Mesenchymal stem cell (in vitro differentiated cells and primary cell): ENCODE data around the gene SIVA1.

ENCODE experiments used
- DNase-seq: peaks from one replicate; pipeline ENCODE4 v3.0.0-alpha.2; 2013
- H2AFZ ChIP-seq: one replicate; pipeline ENCODE4 v1.6.1; 2013; ENCODE audit warnings: low read depth, mild to moderate bottlenecking, control low read depth, inconsistent platforms, low read length, moderate library complexity
- H2AK5ac ChIP-seq: 2 replicates; pipeline ENCODE4 v1.6.1; 2013; ENCODE audit warnings: low read length, moderate library complexity, mild to moderate bottlenecking, inconsistent platforms; ENCODE audit not compliant: severe bottlenecking
- H2BK120ac ChIP-seq: one replicate; pipeline ENCODE4 v1.6.1; 2013; ENCODE audit warnings: low read depth, mild to moderate bottlenecking, inconsistent platforms, low read length, moderate library complexity
- H2BK12ac ChIP-seq, 2 experiments: one replicate each; pipeline ENCODE4 v1.6.1; 2013; ENCODE audit warnings: inconsistent platforms in 2 of 2, low read length in 2 of 2, mild to moderate bottlenecking in 2 of 2, moderate library complexity in 2 of 2, control low read depth in 1 of 2
- H2BK15ac ChIP-seq: one replicate; pipeline ENCODE4 v1.6.1; 2013; ENCODE audit warnings: mild to moderate bottlenecking, low read depth, inconsistent platforms; ENCODE audit not compliant: poor library complexity, severe bottlenecking
- H2BK5ac ChIP-seq: 2 replicates; pipeline ENCODE4 v1.6.1; 2013; ENCODE audit warnings: low read depth, mild to moderate bottlenecking, low read length, control low read depth, inconsistent platforms; ENCODE audit not compliant: poor library complexity, severe bottlenecking
- H3K14ac ChIP-seq, 2 experiments: one replicate each; pipeline ENCODE4 v1.6.1; 2013; ENCODE audit warnings: inconsistent platforms in 2 of 2, low read length in 2 of 2, control low read depth in 1 of 2, mild to moderate bottlenecking in 1 of 2, moderate library complexity in 1 of 2
- H3K18ac ChIP-seq, 2 experiments: one replicate each; pipeline ENCODE4 v1.6.1; 2013; ENCODE audit warnings: inconsistent platforms in 2 of 2, low read length in 2 of 2, control low read depth in 1 of 2, low read depth in 1 of 2, mild to moderate bottlenecking in 1 of 2
- H3K23ac ChIP-seq, 2 experiments: one replicate each; pipeline ENCODE4 v1.6.1; 2013; ENCODE audit warnings: inconsistent platforms in 2 of 2, low read length in 2 of 2, mild to moderate bottlenecking in 2 of 2, moderate library complexity in 2 of 2, control low read depth in 1 of 2
- H3K27ac ChIP-seq: 2 replicates; pipeline ENCODE4 v1.5.1; 2013; ENCODE audit warnings: mild to moderate bottlenecking, moderate library complexity, low read length, control low read depth, inconsistent platforms; ENCODE audit not compliant: poor library complexity, severe bottlenecking
- H3K27me3 ChIP-seq, 2 experiments: 2 replicates each; pipeline versions ENCODE4 v1.6.1 to v1.7.0; 2013; ENCODE audit warnings: low read length in 2 of 2, mild to moderate bottlenecking in 2 of 2, moderate library complexity in 2 of 2, control low read depth in 1 of 2, inconsistent platforms in 1 of 2; ENCODE audit not compliant: control insufficient read depth in 1 of 2, insufficient read depth in 1 of 2
- H3K36me3 ChIP-seq, 2 experiments: 2 replicates each; pipeline versions ENCODE4 v1.6.1 to v1.7.0; 2013; ENCODE audit warnings: low read length in 2 of 2, control low read depth in 1 of 2, inconsistent platforms in 1 of 2, low read depth in 1 of 2, mild to moderate bottlenecking in 1 of 2; ENCODE audit not compliant: insufficient read depth in 2 of 2, control insufficient read depth in 1 of 2
- H3K4ac ChIP-seq, 2 experiments: one replicate each; pipeline ENCODE4 v1.6.1; 2013; ENCODE audit warnings: inconsistent platforms in 2 of 2, low read length in 2 of 2, mild to moderate bottlenecking in 2 of 2, moderate library complexity in 2 of 2, control low read depth in 1 of 2, low read depth in 1 of 2
- H3K4me1 ChIP-seq: 2 replicates; pipeline ENCODE4 v1.6.1; 2013; ENCODE audit warnings: low read depth, low read length, control low read depth; ENCODE audit not compliant: control insufficient read depth, insufficient read depth
- H3K4me2 ChIP-seq: 2 replicates; pipeline ENCODE4 v1.6.1; 2013; ENCODE audit warnings: low read length, mild to moderate bottlenecking, inconsistent platforms; ENCODE audit not compliant: poor library complexity, severe bottlenecking
- H3K4me3 ChIP-seq, 2 experiments: 2 replicates each; pipeline versions ENCODE4 v1.5.1 to v1.7.0; 2013; ENCODE audit warnings: low read length in 2 of 2, mild to moderate bottlenecking in 2 of 2, control low read depth in 1 of 2, low read depth in 1 of 2; ENCODE audit not compliant: insufficient read depth in 1 of 2
- H3K79me1 ChIP-seq: replicated peaks from 2 replicates; pipeline ENCODE4 v1.6.1; 2013; ENCODE audit warnings: mild to moderate bottlenecking, control low read depth, low read length, inconsistent platforms; ENCODE audit not compliant: poor library complexity, severe bottlenecking
- H3K9ac ChIP-seq: 2 replicates; pipeline ENCODE4 v1.7.0; 2013; ENCODE audit warnings: mild to moderate bottlenecking, low read length, moderate library complexity
- H3K9me3 ChIP-seq: 2 replicates; pipeline ENCODE4 v1.7.0; 2013; ENCODE audit warnings: mild to moderate bottlenecking, low read length; ENCODE audit not compliant: control insufficient read depth
- H4K8ac ChIP-seq: one replicate; pipeline ENCODE4 v1.6.1; 2013; ENCODE audit warnings: inconsistent platforms, mild to moderate bottlenecking, low read length, moderate library complexity
- H4K91ac ChIP-seq: one replicate; pipeline ENCODE4 v1.6.1; 2013; ENCODE audit warnings: mild to moderate bottlenecking, low read length, inconsistent platforms
- WGBS: methylation state at CpG from one replicate; pipeline ENCODE4 v1.1.7; 2013; ENCODE audit warnings: mixed read lengths; 5-methylcytosine and 5-hydroxymethylcytosine counted together

Gene SIVA1

DNA sequence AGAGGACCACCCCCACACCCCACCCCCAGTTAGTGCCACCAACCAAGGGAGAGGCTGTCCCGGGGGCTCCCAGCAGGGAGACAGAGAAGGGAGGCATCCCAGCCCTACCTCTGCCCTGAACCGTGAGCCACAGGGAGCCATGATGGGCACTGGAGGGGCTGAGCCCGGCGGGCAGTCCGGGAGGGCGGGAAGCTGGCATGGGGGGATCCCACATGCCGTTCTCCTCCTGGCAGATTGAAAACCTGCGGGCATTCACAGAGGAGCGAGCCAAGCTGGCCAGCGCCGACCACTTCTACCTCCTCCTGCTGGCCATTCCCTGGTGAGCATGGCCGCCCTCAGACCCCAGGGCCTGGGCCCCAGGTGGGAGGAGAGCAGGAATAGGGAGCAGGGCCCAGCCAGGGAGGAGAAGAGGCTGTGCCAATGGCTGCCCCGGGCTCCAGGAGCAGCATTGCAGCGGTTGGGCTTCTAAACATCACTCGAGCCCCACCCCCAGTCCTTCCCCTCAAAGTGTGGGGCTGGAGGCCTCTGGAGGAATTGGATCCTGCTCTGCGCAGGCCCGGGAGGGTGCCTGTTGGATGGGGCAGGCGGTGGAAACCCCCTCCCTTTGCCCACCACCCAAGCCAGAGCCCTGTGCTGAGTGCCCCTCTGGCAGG, 43.4 kb upstream of the SIVA1 start:
- no peak overlapping the region for H3K4me3 ChIP-seq
- peaks cover 42% of the 10 kb centered on the region for H3K4me1 ChIP-seq
- H3K4ac ChIP-seq, result no peak overlapping the region
- H4K8ac ChIP-seq, result peak overlapping the region; percentile 15
- no peak overlapping the region for H2AFZ ChIP-seq
- no peak overlapping the region for H2BK5ac ChIP-seq
- 96% methylated on average over 17 of the region's 18 CpGs for WGBS
- no peaks in the 10 kb centered on the region for H3K9me3 ChIP-seq
- DNase-seq, result no peak
- H3K4me2 ChIP-seq, result no peak overlapping the region
- peak overlapping the region; percentile 44 for H4K91ac ChIP-seq
- no peak overlapping the region for H3K27ac ChIP-seq
- peaks cover 19% of the 10 kb centered on the region for H3K79me1 ChIP-seq
- H3K14ac ChIP-seq, result no peak overlapping the region
- no peak overlapping the region for H2BK120ac ChIP-seq
- peaks cover 71 to 87% of the 10 kb centered on the region in 2 experiments for H3K36me3 ChIP-seq
- no peaks in the 10 kb centered on the region for H3K27me3 ChIP-seq
- no peak overlapping the region for H3K18ac ChIP-seq
- H3K9ac ChIP-seq, result no peak overlapping the region
- no peak overlapping the region for H2BK12ac ChIP-seq
- no peak overlapping the region for H2AK5ac ChIP-seq
- H2BK15ac ChIP-seq, result no peak overlapping the region
- no peak overlapping the region for H3K23ac ChIP-seq

DNA sequence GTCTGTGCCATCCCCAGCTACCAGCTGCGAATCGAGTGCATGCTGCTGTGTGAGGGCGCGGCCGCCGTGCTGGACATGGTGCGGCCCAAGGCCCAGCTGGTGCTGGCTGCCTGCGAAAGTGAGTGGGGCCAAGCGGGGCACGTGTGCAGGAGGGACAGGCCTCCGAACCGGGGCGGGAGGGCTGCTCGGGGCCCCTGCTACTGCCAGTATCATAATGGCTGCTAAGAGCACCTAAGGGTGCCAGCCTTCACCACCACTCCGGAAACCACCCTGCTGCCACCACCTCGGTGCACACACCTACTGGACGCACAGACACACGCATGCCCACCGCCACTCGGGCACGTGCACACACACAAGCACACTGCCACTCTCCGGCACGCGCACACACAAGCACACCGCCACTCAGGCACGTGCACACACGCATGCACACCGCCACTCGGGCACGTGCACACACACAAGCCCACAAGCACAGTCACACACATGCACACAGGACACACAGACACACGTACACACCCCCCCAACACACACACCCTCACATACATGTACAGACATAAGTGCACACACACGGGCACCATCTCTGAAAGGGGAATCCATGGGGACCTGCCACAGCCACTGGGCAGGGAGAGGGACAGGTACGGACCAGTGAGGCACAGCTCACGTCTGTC, 42.7 kb upstream of the SIVA1 start:
- no peak overlapping the region for H3K23ac ChIP-seq
- peaks cover 19% of the 10 kb centered on the region for H3K79me1 ChIP-seq
- H3K14ac ChIP-seq, result no peak overlapping the region
- WGBS, result 94% methylated on average over 34 of the region's 34 CpGs
- H3K9ac ChIP-seq, result no peak overlapping the region
- no peaks in the 10 kb centered on the region for H3K9me3 ChIP-seq
- DNase-seq, result no peak
- H2BK12ac ChIP-seq, result peak overlapping the region in 1 of 2 experiments; percentile 10
- no peak overlapping the region for H3K4me2 ChIP-seq
- no peaks in the 10 kb centered on the region for H3K27me3 ChIP-seq
- H2BK120ac ChIP-seq, result no peak overlapping the region
- peak overlapping the region; percentile 44 for H4K91ac ChIP-seq
- H3K4me1 ChIP-seq, result peaks cover 42% of the 10 kb centered on the region
- no peak overlapping the region for H3K4ac ChIP-seq
- peak overlapping the region; percentile 15 for H4K8ac ChIP-seq
- H3K27ac ChIP-seq, result no peak overlapping the region
- no peak overlapping the region for H3K4me3 ChIP-seq
- H3K18ac ChIP-seq, result no peak overlapping the region
- H3K36me3 ChIP-seq, result peaks cover 71 to 89% of the 10 kb centered on the region in 2 experiments
- no peak overlapping the region for H2AFZ ChIP-seq
- no peak overlapping the region for H2BK15ac ChIP-seq
- H2AK5ac ChIP-seq, result no peak overlapping the region
- H2BK5ac ChIP-seq, result no peak overlapping the region

DNA sequence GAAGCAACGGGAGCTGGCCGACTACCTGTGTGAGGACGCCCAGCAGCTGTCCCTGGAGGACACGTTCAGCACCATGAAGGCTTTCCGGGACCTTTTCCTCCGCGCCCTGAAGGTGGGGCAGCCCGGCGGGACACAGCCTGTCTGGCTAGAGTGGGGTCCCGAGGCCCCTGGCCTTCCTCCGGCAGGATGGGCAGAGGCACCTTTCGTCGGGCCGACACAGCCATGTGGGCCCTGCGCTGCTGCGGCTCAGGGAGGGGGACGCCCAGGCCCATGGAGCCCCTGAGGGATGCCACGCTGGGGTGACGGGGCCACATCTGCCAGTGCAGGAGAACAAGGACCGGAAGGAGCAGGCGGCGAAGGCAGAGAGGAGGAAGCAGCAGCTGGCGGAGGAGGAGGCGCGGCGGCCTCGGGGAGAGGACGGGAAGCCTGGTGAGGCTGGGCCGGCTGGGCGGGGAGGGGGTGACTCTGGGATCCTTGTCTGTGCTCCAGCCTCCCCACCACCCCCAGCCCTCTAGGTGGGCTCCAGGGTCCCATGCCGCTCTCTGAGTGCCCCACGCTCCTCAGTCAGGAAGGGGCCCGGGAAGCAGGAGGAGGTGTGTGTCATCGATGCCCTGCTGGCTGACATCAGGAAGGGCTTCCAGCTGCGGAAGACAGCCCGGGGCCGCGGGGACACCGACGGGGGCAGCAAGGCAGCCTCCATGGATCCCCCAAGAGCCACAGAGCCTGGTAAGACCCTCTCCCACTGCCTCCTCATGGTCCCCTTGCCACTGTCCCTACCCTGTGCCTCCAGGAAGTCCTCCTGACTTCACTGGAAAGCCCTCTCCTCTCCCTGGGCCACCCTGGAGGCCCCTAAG, 39.8 kb upstream of the SIVA1 start:
- Histone ChIP-seq H2BK5ac (no peak overlapping the region), H3K4me2 (no peak overlapping the region), H3K14ac (no peak overlapping the region), H3K4me1 (peaks cover 16% of the 10 kb centered on the region), H2AFZ (no peak overlapping the region), H2BK15ac (no peak overlapping the region), H3K4me3 (no peak overlapping the region), H3K9ac (no peak overlapping the region), H3K27me3 (no peaks in the 10 kb centered on the region), H4K91ac (no peak overlapping the region), H3K23ac (no peak overlapping the region), H3K4ac (no peak overlapping the region), H2BK120ac (no peak overlapping the region), H2BK12ac (no peak overlapping the region), H3K79me1 (peaks cover 13% of the 10 kb centered on the region), H3K36me3 (peaks cover 77 to 93% of the 10 kb centered on the region in 2 experiments), H3K9me3 (no peaks in the 10 kb centered on the region), H4K8ac (no peak overlapping the region), H3K27ac (no peak overlapping the region), H2AK5ac (no peak overlapping the region), H3K18ac (no peak overlapping the region)
- WGBS, result 97% methylated on average over 40 of the region's 40 CpGs
- DNase-seq, result no peak

DNA sequence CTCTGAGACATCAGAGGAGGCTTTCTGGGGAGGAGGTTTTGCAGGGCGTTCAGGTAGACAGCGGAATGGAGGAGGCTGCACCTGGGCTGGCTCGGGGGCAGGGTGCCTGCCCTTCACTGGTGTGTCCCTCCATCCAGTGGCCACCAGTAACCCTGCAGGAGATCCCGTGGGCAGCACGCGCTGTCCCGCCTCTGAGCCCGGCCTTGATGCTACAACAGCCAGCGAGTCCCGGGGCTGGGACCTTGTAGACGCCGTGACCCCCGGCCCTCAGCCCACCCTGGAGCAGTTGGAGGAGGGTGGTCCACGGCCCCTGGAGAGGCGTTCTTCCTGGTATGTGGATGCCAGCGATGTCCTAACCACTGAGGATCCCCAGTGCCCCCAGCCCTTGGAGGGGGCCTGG, 38.9 kb upstream of the SIVA1 start:
- Histone ChIP-seq H3K4me2 (no peak overlapping the region), H3K4me3 (no peak overlapping the region), H3K18ac (no peak overlapping the region), H3K27me3 (no peaks in the 10 kb centered on the region), H3K27ac (no peak overlapping the region), H2AFZ (no peak overlapping the region), H2BK120ac (no peak overlapping the region), H3K23ac (no peak overlapping the region), H3K4ac (no peak overlapping the region), H2BK12ac (no peak overlapping the region), H2AK5ac (no peak overlapping the region), H3K9me3 (no peaks in the 10 kb centered on the region), H4K8ac (no peak overlapping the region), H3K14ac (no peak overlapping the region), H3K79me1 (peaks cover 16% of the 10 kb centered on the region), H2BK5ac (no peak overlapping the region), H2BK15ac (no peak overlapping the region), H3K9ac (no peak overlapping the region), H3K4me1 (peaks cover 7% of the 10 kb centered on the region), H4K91ac (no peak overlapping the region), H3K36me3 (peaks cover 80 to 98% of the 10 kb centered on the region in 2 experiments)
- no peak for DNase-seq
- WGBS, result 94% methylated on average over 16 of the region's 16 CpGs
